Lower lobe of right lung (tissue), 2 donors: ENCODE measurements around the gene ALPI. TPM values are rescaled to one million over a fixed set of nuclear protein-coding genes. Genes with fewer than 3 reads are reported as not detected.

ENCODE experiments used
- ATAC-seq, 2 donors: fragments of 200-7000 bp; cut with Tn5 transposase; one replicate each; pipeline ENCODE4 v1.9.1; 2020 to 2022; ENCODE audit warnings: mild to moderate bottlenecking in 2 of 2, moderate library complexity in 2 of 2
- DNase-seq: peaks from one replicate; pipeline ENCODE4 v3.0.0-alpha.2; 2020
- H3K27ac ChIP-seq: fragments of 200-600 bp; one replicate; pipeline ENCODE4 v1.8.0; 2022
- H3K27me3 ChIP-seq: fragments of 200-600 bp; one replicate; pipeline ENCODE4 v1.8.0; 2022; ENCODE audit warnings: low read depth
- H3K36me3 ChIP-seq: fragments of 200-600 bp; one replicate; pipeline ENCODE4 v1.8.0; 2022; ENCODE audit warnings: mild to moderate bottlenecking
- H3K4me1 ChIP-seq: fragments of 200-600 bp; one replicate; pipeline ENCODE4 v1.8.0; 2022
- H3K4me3 ChIP-seq: fragments of 200-600 bp; one replicate; pipeline ENCODE4 v1.8.0; 2022; ENCODE audit warnings: mild to moderate bottlenecking
- H3K9me3 ChIP-seq: fragments of 200-600 bp; one replicate; pipeline ENCODE4 v1.8.0; 2022
- CTCF ChIP-seq: fragments of 200-600 bp; IDR thresholded peaks from one replicate; pipeline ENCODE4 v1.8.0; 2022; ENCODE audit warnings: antibody characterized with exemption, mild to moderate bottlenecking
- intact Hi-C: fragments of 100-400 bp; cut with DNase I; formaldehyde crosslinking; loops from one replicate; pipeline ENCODE4 v1.11.0; 2022
- total RNA-seq: library from RNA; stranded (reverse); fragmentation: NEBNext Ultra II Directional; extraction: Animal tissue kit (Norgen Biotek cat#: 25700); gene quantifications from one replicate; pipeline ENCODE4 v1.2.1, GENCODE V29; 2021
- donor health status: DM: no; HTN: yes; CAD: no; lungs with severe emphysema.

ALPI gene
- total RNA-seq, 1 donor from 2014 or later: not detected

GRCh38 chr2:232508251-232508650, 52.3 kb downstream of the ALPI start:
- Histone ChIP-seq H3K9me3 (no peaks in the 10 kb centered on the region), H3K4me1 (peaks cover 7% of the 10 kb centered on the region), H3K27me3 (peaks cover 44% of the 10 kb centered on the region), H3K36me3 (no peaks in the 10 kb centered on the region), H3K4me3 (no peak overlapping the region), H3K27ac (no peak overlapping the region)
- DNase-seq: no peak
- TF ChIP-seq CTCF: no peak
- no peak for ATAC-seq
- intact Hi-C loops: no loop called here

Other genes starting within 250 kb of the ALPI start
- gene ALPP, start 77.4 kb upstream of the ALPI start, total RNA-seq: 6.0 TPM
- 0.53 TPM for gene ALPG, start 49.3 kb upstream of the ALPI start, total RNA-seq
- 1.0 TPM for gene ECEL1, start 31.7 kb downstream of the ALPI start, total RNA-seq
- not detected for gene PRSS56, start 64.2 kb downstream of the ALPI start, total RNA-seq
- not detected for gene CHRND, start 70.0 kb downstream of the ALPI start, total RNA-seq
- gene CHRNG, start 83.5 kb downstream of the ALPI start, total RNA-seq: not detected
- 3.7 TPM for gene TIGD1, start 94.4 kb downstream of the ALPI start, total RNA-seq
- 68.1 TPM for gene EIF4E2, start 94.5 kb downstream of the ALPI start, total RNA-seq
- gene EFHD1, start 177.5 kb downstream of the ALPI start, total RNA-seq: 7.7 TPM
- gene GIGYF2, start 241.2 kb downstream of the ALPI start, total RNA-seq: 67.6 TPM